Measurements from ENCODE around the gene NHERF2.
"Not testable (repeated sequence)": the region's sequence is repeated elsewhere in the genome, so short reads cannot be mapped to it uniquely, and the experiment has no call there.

Gene NHERF2

GRCh38 chr16:2007081-2007836, 19.4 kb upstream of the NHERF2 start:
- no peak for DNase-seq

DNA sequence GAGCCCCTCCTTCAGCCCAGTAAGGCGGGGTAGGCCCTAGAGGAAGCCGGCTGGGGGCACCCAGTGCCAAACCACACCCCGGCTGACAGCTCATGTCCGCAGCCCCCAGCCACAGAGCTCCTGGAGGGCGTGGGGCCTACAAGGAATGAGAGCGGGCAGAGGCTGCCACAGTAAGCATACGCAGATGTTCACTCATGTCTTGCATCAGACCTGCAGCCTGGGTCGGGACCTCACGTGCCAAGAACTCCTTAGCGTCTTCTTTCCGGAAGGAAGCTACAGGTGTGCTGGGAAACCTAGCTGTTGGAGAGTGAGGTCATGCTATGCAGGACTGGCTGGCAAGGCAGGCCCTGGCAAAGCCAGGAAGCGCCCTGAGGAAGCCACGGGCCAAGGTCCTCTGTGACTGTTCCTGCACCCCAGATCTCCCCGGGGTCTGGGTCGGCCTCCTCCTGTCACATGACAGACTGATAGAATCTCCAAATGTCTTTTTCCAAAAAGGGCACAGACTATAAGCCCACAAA, 18.6 kb upstream of the NHERF2 start:
- no peak for DNase-seq

- DNase-seq, result peak; percentile 37
Measured at GRCh38 chr16:2008631-2009163, 18.0 kb upstream of the NHERF2 start.

- peak; percentile 38 for DNase-seq
Measured at GRCh38 chr16:2009164-2009711, 17.5 kb upstream of the NHERF2 start.

DNA sequence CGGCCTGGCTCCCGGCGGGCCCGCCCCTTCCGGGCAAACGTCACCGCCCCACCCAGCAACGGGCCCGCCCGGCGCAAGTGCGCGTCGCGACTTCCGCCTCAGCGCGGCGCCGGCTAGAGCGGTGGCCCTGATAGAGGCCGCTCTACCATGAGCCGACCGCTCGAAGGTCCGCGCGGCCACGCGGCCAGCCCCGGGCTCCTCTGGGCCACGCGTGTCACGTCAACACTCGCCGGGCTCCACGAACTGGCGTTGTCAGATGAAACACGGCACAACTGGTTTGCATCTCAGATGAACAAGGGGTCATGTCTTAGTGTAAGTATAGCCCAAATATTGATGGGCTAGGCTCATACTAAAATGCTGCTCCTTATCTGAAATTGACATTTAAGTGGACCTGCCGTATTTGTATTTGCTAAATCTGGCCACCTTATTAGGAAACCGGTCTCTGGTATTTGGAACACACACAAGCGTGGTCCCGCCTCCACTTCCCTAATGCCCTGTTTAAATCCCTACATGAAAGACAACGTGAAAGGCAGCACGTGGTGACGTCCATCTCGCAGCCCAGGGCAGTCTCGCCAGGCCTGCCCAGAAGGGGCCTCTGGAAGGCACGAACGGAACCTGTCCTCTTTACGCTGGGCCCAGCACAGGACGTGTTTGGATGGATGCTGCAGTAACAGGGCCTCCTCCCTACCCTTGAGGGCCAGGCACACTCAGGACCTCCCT, 16.8 kb upstream of the NHERF2 start, which contains the start of gene ZNF598:
ZNF598 (minus strand) TSS at position 31 of the 720 bp plus-strand sequence.
- peak; percentile 94 for DNase-seq

DNA sequence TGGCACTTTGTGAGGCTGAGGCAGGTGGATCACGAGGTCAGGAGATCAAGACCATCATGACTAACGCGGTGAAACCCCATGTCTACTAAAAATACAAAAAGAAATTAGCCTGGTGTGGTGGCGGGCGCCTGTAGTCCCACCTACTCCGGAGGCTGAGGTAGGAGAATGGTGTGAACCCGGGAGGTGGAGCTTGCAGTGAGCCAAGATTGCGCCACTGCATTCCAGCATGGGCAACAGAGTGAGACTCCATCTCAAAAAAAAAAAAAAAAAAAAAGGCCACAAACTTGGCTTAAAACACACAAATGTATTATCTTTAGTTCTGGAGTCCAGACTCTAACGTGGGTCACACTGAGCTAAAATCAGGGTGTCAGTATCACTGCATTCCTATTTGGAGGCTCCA, 15.0 kb upstream of the NHERF2 start:
- not testable (repeated sequence) for DNase-seq

- no peak for DNase-seq
Measured at GRCh38 chr16:2013527-2013926, 13.2 kb upstream of the NHERF2 start.

DNA sequence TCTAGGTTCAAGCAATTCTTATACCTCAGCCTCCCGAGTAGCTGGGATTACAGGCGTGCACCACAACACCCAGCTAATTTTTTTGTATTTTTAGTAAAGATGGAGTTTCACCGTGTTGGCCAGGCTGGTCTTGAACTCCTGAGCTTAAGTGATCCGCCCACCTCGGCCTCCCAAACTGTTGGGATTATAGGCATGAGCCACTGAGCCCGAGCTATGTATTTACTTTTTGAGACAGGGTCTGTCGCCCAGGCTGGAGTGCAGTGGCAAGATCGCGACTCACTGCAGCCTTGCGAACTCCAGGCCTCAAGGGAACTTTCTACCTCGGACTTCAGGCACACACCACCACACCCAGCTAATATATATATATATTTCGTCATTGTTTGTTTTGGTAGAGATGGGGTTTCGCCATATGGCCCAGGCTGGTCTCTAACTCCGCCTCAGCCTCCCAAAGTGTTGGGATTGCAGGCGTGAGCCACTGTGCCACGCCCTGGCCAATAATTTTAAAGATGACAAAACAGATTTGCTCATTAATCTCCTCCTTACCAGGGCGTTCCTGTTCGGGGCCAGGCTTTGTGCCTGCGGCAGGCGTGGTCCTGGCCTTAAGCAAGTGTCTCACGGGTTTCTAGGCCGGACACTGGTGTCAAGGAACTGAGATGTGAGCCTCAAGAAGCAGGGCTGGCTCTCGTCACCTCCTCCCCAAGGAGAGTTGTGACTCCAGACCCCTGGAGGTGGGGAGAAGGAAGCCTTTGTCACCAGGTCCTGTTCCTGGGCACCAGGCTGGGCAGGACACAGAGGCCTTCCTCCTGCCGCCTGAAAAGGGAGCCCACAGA, 11.4 kb upstream of the NHERF2 start:
- DNase-seq, result no peak

GRCh38 chr16:2015947-2016208, 10.8 kb upstream of the NHERF2 start:
- DNase-seq, result no peak

DNA sequence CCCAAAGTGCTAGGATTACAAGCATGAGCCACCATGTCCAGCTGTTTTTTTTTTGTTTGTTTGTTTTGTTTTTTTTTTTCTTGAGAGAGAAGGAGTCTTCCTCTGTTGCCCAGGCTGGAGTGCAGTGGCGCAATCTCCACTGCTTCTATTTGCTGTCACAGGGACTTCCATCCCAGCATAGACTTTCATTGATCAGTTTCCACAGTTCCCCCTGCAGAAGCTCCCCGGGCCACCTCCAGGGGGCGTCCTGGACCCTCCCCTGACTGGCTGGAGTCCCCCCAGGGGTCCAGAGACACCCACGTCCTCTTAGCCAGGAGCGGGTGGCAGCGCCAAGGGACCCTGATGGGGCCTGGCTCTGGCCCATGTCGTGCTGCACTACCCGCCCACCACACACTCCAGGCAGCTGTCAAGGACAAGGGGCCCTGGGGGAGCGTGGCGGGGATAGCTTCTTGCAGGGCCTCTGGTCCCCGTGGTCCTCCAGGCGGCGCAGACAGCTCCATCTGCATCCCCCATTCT, 10.2 kb upstream of the NHERF2 start:
- DNase-seq, result no peak

DNA sequence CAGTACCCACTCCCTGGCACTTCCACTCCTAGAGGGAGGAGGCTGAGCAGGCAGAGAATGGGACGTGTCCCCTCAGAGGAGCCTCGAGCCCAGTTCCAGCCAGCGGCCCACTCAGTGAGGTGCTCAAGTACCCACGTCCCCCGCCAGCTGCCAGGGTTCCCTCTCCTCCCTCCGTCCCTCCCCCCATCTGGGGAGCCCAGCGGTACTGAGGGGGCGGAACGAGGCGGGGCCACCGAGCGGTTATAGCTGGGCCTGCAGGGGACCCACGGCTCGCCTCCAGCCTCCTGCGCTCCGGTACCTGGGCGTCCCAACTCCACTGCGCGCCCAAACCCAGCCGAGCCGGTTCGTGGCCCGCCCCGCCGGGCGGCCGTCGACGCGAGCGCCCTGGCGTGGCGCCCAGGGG, 7.2 kb upstream of the NHERF2 start, which contains the start of gene NPW:
NPW (plus strand) TSS at position 268 of the 403 bp plus-strand sequence.
- peak; percentile 50 for DNase-seq

DNA sequence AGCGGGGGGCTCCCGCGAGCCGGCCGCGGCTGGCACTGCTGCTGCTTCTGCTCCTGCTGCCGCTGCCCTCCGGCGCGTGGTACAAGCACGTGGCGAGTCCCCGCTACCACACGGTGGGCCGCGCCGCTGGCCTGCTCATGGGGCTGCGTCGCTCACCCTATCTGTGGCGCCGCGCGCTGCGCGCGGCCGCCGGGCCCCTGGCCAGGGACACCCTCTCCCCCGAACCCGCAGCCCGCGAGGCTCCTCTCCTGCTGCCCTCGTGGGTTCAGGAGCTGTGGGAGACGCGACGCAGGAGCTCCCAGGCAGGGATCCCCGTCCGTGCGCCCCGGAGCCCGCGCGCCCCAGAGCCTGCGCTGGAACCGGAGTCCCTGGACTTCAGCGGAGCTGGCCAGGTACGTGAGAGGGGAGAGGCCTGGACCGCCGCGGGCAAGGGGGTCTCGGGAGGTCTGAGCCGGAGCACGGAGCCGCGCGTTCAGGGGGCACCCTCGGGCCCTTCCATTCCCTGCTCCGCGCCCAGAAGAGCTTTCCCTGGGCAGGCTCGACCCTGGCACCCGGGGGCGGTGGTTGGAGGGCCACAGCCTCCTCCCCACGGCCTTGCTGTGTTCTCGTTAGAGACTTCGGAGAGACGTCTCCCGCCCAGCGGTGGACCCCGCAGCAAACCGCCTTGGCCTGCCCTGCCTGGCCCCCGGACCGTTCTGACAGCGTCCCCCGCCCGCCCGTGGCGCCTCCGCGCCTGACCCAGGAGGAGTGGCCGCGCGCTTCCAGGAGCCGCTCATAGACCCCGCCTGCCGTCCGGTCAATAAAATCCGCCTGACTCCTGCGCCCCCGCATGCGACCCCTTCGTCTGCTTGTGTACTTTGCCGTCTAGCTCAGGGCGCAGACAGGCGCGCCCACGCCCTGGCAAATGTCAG, 6.5 kb upstream of the NHERF2 start:
- peak; percentile 54 for DNase-seq

DNA sequence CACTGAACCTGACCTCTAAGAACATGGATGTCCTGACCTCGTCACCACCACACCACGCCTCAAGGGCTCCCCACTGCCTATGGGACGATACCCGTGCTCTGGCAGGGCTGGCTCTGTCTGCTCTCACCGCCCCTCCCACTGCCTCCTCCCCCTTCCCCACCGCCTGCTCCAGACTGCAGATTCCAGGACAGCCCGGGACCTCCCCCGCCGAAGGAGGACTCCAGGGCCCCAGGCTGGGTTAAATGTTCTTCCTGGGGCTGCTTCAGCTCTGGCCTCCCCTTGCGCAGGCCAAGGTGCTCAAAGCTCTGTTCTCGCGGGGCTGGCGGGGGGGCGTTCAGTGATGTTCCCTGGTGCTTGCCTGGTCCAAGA, 4.0 kb upstream of the NHERF2 start:
- no peak for DNase-seq

DNA sequence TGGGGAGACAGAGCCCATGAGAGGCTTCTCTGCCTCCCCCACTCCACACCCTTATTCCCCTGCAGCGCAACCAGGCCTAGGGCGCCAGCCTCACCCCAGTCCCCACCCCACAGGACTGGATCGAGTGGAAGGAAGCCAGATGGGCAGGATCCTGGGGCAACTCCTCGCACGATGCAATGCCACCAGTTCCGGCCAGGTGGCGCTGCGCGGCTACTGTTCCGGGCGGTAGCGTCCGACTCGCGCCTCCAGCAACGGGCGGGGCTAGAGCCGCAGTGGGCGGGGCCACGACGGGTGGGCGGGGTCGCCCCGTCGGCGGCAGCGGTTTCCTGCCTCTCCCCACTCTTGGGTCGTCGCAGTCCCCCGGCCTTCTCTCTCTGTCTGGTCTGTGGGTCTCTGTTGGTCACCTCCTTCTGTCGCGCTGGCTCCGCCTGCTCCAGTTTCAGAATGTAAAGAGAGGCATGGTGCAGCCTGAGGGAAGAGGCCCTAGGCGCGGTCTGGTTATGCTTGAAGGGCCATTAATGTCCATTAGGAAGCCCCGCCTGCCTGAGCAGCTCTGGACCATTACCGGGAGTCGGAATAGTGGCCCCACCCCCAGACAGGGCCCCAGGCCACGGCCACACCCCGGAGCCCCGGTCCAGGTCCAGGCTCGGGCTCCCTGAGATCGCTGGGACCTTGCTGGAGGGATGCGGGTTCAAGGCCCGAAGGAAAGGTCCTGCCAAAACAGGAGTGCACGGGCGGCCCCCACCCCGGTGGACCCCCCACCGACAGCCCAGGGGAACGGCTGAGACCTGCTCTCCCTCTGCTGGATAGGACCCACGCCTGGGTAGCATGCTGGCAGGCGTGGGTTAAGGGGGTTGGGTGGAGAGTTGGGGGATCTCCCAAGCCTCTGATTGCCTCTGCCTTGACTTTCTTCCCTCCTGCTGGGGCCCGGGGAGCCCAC, 3.3 kb upstream of the NHERF2 start:
- peak; percentile 96 for DNase-seq

GRCh38 chr16:2024032-2024420, 2.7 kb upstream of the NHERF2 start:
- DNase-seq, result no peak

GRCh38 chr16:2025251-2025650, 1.5 kb upstream of the NHERF2 start:
- DNase-seq, result no peak

GRCh38 chr16:2025878-2026460, 733 bp upstream of the NHERF2 start:
- no peak for DNase-seq

- DNase-seq, result peak; percentile 50
Measured at GRCh38 chr16:2027024-2028010, 615 bp downstream of the NHERF2 start.

DNA sequence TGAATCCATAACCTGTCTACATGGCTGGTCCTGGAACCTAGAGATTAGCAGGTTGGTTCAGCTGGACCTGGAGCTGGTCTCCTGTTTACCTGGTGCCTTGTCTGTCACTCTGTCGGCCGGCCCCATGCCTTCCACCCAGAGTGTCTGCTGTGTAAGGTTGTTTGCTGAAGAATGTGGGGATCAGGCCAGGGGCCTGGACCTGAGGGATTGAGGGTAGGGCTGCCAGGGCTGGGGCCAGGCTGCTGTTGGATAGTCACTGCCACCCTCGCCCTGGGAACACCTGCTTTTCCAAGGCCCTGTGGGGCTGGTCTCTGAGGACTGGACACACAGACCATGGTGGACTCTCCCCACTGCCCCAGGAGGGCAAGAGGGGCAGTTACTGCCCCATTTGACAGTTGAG, 1.4 kb downstream of the NHERF2 start:
- no peak for DNase-seq

All from eye (tissue), 1 donor.